CD4-positive, alpha-beta T cell treated with Interleukin-10 for 1 hour (primary cell): Measurements from ENCODE around the gene DGKB.

Experiments
- DNase-seq: peaks from one replicate; pipeline ENCODE4 v3.0.0-alpha.2; 2020

DGKB gene

GRCh38 chr7:14752301-14752700, 150.2 kb downstream of the DGKB start:
- no peak for DNase-seq

DNA sequence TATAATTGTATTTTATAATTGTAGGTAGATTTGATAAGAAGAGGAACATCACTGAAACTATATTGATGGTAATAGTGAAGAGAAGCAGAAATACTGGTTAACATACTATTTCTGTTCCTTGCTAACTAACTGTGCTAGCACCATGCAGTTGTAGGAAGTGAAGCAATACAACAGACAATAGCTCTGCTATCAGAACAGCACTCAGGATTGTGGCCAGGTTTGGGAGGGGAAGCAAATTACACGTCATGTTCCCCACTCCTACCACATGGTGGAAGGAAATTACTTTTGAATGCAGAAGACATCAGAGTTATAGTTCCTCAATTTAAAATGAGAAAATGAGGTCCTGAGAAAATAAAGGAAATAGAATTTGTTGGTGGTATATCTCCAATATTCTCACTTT, 151.1 kb downstream of the DGKB start:
- DNase-seq, result no peak

DNA sequence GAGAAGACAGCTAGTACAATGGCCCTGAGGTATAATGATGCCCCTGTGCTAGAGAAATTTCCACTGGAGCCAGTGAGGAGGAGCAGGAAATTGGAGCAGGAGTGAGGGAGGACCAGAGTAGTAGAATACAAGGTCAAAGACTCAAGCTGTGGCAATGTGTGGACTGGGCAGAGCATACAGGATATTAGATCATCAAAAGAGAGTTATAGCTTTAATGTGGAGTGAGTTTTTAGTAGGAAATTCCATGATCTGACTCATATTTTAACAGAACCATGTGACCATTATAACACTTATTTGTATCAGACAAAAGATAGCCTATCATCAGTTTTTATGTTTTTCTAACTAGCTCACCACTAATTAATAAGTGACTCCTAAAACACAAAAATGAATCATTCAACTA, 154.1 kb downstream of the DGKB start:
- DNase-seq, result no peak

GRCh38 chr7:14747701-14748100, 154.8 kb downstream of the DGKB start:
- no peak for DNase-seq

DNA sequence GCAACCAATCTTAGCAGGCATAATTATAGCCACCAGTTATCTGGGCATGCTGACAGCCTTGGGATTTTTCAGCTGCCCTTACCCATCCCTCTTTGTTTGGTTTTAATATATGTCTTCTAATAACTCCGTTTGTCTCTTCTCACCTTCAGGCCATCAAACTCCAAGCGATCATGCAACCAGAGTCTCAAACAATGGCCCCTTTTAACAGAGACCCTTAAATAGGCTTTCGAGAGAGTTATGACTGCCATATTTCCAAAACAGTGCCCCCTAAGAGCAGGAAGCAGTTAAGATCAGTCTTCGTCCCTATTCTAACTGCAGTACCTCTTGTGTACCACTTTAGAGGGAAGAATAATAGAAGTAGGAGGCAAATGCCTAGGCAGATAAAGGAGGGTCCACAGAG, 157.5 kb downstream of the DGKB start:
- no peak for DNase-seq

DNA sequence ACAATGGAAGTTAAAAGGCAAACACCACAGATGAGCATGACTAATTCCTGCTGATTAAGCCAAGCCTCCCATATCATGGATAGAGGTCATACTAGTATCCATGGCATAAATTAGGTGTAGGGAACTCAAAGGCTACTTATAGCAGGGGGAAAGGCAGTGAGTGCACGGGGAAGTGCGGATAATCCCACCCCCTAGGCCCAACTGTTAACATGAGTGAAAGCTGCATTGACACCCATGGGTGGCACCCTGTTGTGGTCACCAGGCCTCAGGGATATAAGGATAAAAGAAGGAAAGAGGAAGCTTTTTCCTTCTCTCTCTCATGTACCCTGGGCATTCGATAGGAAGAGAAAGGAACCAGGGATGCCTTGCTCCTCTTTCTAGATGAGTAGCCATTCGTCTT, 161.9 kb downstream of the DGKB start:
- DNase-seq, result no peak

- DNase-seq, result no peak
Measured at GRCh38 chr7:14739841-14740185, 162.7 kb downstream of the DGKB start.

GRCh38 chr7:14739168-14739840, 163.2 kb downstream of the DGKB start:
- no peak for DNase-seq

GRCh38 chr7:14738086-14738485, 164.5 kb downstream of the DGKB start:
- DNase-seq, result no peak

DNA sequence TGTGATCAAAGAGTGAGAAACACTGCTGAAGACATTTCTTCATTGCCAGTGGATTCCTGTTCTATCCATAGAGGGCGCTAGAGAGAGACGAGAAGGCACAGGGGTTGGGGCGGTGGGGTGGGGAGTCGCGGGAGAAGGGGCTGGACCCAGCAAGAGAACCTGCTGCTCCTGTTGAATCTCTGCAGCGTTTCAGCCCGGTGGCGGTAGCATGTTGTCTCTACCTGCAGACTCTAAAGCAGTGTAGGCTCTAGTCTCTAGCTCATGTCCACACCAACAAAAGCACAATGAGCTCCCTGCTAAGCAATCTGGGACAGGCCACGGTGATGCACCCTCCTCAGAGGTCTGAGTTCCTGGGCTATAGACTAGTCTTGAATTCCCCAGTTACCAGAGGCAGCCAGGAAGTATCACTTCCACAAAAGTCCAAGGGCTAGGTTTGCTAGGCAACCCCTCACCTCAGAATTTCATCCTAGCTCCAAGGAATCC, 167.7 kb downstream of the DGKB start:
- DNase-seq, result no peak

GRCh38 chr7:14720785-14721184, 181.8 kb downstream of the DGKB start:
- DNase-seq, result no peak

GRCh38 chr7:14717816-14718215, 184.7 kb downstream of the DGKB start:
- no peak for DNase-seq

GRCh38 chr7:14717169-14717568, 185.4 kb downstream of the DGKB start:
- no peak for DNase-seq

DNA sequence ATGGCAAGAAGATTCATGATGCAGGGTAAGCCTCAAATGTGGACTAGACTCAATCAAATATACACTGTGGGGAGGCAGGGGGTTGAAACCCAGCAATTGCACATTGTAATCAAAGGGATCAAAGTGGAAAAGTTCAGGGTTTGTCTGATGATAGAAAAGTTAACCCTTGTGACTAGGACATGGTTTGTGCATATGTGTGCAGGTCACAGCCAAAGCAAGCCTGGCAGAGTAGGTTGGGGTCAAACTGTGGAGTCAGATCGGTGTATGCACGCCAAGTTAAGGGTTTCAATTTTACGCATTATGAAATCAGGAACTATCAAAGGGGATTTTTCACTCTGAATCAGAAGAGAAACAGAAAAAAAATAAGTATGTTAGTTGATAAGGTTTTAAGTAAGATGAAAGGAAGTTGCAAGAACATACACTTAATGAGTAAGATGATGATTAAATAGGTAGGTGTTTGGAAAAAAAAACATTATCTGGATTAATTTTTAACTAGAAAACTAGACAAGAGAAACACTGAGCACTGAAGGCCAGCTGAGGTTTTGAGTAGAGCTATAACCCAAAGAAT, 188.3 kb downstream of the DGKB start:
- no peak for DNase-seq

DNA sequence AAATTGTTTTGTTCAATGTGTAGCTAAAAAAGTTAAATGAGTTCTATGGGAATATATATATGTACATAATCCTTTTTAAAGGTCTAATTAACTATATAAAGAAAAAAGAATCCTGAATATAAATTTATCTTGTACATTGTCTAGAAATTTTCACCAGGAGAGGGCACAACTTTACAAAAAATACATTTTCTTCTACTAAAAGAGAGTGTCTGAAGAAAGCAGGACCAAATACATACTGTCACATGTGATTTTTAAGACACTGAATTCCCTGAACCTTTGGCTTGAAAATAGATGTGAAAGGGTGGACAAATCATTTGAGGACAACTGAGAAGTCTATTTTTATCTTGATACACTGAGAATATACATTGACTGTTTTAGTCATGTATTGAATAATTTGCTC, 204.3 kb downstream of the DGKB start:
- DNase-seq, result no peak

DNA sequence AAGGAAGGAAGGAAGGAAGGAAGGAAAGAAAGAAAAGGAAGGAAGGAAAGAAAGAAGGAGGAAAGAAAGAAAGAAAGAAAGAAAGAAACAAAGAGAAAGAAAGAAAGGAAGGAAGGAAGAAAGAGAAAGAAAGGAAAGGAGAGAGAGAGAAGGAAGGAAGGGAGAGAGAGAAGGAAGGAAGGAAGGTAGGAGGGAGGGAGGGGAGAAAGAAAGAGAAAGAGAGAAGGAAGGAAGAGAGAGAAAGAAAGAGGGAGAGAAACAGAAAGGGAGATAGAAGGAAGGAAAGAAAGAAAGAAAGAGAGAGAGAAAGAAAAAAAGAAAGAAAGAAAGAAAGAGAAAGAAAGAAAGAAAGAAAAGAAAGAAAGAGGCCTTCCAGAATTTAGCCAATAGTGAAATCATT, 204.9 kb downstream of the DGKB start:
- no peak for DNase-seq

DNA sequence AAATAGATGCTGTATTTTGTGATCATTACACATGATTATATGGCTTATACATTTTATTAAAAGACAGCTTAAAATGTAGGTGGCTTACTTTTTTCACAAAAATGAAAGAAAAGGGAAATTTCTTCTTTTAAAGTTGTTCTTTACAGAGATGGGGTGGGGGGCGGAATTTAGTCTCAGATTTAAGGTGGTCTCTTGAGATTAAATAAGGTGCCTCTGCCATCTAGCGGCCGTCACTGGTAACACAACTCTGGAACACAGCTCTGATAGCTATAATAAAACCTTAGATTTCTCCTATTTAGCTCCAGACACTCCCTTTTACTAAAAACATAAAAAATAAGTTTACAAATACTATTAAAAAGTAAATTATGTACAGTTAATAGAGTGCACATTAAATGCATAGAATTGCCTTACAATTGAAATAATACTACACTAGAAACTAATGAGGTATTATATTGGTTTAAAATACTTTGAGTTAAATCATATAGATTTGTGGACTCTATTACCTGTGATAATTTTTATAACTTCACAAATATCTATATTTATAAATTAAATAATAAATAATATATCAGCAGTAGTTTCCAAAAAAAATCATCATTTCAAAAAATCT, 210.9 kb downstream of the DGKB start:
- DNase-seq, result peak; percentile 42

GRCh38 chr7:14691034-14691433, 211.5 kb downstream of the DGKB start:
- no peak for DNase-seq

- DNase-seq, result no peak
Measured at GRCh38 chr7:14690486-14690885, 212.1 kb downstream of the DGKB start.

DNA sequence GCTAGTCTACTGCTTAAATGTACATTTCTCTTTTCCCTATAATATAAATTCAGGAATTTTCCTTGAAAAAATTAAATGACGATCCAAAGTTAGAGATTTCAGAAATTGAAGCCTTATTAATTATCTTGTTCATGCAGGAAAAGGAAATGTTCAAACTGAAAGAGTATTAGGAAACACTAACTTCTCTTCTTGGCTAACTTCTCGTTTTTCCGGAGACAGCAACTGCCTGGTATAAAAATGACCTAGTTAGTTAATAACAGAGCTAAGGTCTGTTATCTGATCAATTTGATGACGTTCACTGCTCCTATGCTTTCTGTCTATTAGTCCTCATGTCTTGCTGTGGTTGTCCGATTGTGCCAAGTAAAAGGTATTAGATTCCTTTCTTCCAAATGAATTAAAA, 212.5 kb downstream of the DGKB start:
- DNase-seq, result no peak

GRCh38 chr7:14688208-14688607, 214.3 kb downstream of the DGKB start:
- DNase-seq, result no peak

DNA sequence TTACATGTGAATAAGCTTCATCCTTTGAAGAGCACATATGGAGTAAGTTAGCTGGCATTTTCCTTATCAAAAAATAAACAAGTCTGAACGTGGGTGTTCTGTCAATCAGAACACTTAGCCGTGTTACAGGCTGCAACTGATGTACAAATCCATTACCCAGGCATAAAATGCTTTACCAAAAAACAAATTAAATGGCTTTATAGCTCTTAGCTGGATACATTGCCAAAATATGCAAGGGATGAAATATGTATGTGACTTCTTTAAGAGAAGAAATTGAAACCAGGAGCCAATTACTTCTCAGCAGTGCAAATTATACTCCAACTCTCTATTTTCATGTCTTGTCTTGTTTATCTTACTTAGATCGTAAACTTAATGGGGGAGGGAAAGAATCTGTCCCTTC, 214.8 kb downstream of the DGKB start:
- DNase-seq, result no peak

- DNase-seq, result no peak
Measured at GRCh38 chr7:14687241-14687640, 215.3 kb downstream of the DGKB start.

- DNase-seq, result no peak
Measured at GRCh38 chr7:14685167-14685566, 217.4 kb downstream of the DGKB start.
